K562 (cell line): Measurements from ENCODE around the gene TSPAN11. TPM values are rescaled to one million over a fixed set of nuclear protein-coding genes. Genes with fewer than 3 reads are reported as not detected.

Experiments
- ATAC-seq: fragments of 200-7000 bp; cut with Tn5 transposase; 3 replicates; pipeline ENCODE4 v1.9.1; 2020; ENCODE audit warnings: moderate library complexity
- BruUV-seq: library from RNA; stranded (reverse); fragments of 400-500 nt; replicated peaks from 2 replicates; lab custom pipeline; 2021; lab: Mats Ljungman, UMichigan
- CTCF ChIA-PET: fragments of 300-600 bp; formaldehyde crosslinking; extraction: SDS; loops from one replicate; lab custom pipeline; 2021; ENCODE audit warnings: low intra/inter-chr PET ratio; lab: Yijun Ruan, JAX
- POLR2A ChIA-PET: fragments of 300-600, 350-650 bp; sonication (Branson Sonifier 250); formaldehyde crosslinking; extraction: SDS; loops from one replicate; lab custom pipeline; 2021; ENCODE audit warnings: antibody characterized with exemption, inconsistent platforms; lab: Yijun Ruan, JAX
- DNase-seq, 4 experiments: peaks; one replicate each; pipeline versions ENCODE4 v3.0.0 to v3.0.0-alpha.2; 2011 to 2018; ENCODE audit warnings: low spot score in 3 of 4, mixed read lengths in 3 of 4; ENCODE audit errors: extremely low read depth in 1 of 4
- FAIRE-seq: peaks from 2 replicates; lab custom pipeline; 2011; peaks lifted over from hg19 to GRCh38; lab: Jason Lieb, UNC
- H2AFZ ChIP-seq: 2 replicates; pipeline ENCODE4 v1.6.0; 2011; ENCODE audit warnings: low read depth, low read length, control low read depth, inconsistent platforms
- H3K27ac ChIP-seq: fragments of 200-600 bp; 3 replicates; pipeline ENCODE4 v1.8.0; 2011; ENCODE audit warnings: low read depth, mild to moderate bottlenecking, control low read depth, inconsistent platforms, low read length, moderate library complexity, mixed read lengths; ENCODE audit errors: extremely low read depth
- H3K27me3 ChIP-seq, 2 experiments: fragments of 300-600 bp in 1 of 2; 2 replicates in 1 of 2; 3 replicates in 1 of 2; pipeline versions ENCODE4 v1.6.0 to v1.8.0; 2011; ENCODE audit warnings: inconsistent platforms in 2 of 2, low read length in 2 of 2, mild to moderate bottlenecking in 1 of 2, mixed read lengths in 1 of 2, moderate library complexity in 1 of 2; ENCODE audit not compliant: control insufficient read depth in 2 of 2, insufficient read depth in 2 of 2
- H3K36me3 ChIP-seq: fragments of 300-600 bp; 3 replicates; pipeline ENCODE4 v1.8.0; 2011; ENCODE audit warnings: mild to moderate bottlenecking, low read length, inconsistent platforms; ENCODE audit not compliant: control insufficient read depth, insufficient read depth
- H3K4me1 ChIP-seq, 2 experiments: fragments of 200-600 bp in 1 of 2; replicated peaks in 1 of 2; 2 replicates in 1 of 2; 3 replicates in 1 of 2; pipeline versions ENCODE4 v1.5.1 to v1.8.0; 2011; ENCODE audit warnings: inconsistent platforms in 2 of 2, low read length in 2 of 2, mild to moderate bottlenecking in 1 of 2, mixed read lengths in 1 of 2, moderate library complexity in 1 of 2; ENCODE audit not compliant: control insufficient read depth in 2 of 2, insufficient read depth in 2 of 2
- H3K4me2 ChIP-seq: 2 replicates; pipeline ENCODE4 v1.6.1; 2011; ENCODE audit warnings: low read length, control low read depth, inconsistent platforms, mixed read lengths; ENCODE audit not compliant: insufficient read depth
- H3K4me3 ChIP-seq: fragments of 200-600 bp; sonication (generic), shearing (Covaris generic); 2 replicates; pipeline ENCODE4 v1.5.1; 2016; ENCODE audit warnings: control low read depth, inconsistent platforms
- H3K79me2 ChIP-seq: fragments of 200-600 bp; 3 replicates; pipeline ENCODE4 v1.8.0; 2011; ENCODE audit warnings: low read length, inconsistent platforms; ENCODE audit not compliant: control insufficient read depth, insufficient read depth
- H3K9ac ChIP-seq, 2 experiments: 2 replicates each; pipeline versions ENCODE4 v1.6.0 to v1.6.1; 2011; ENCODE audit warnings: low read depth in 2 of 2, low read length in 2 of 2, control low read depth in 1 of 2, inconsistent platforms in 1 of 2, mild to moderate bottlenecking in 1 of 2, mixed read lengths in 1 of 2; ENCODE audit not compliant: insufficient read depth in 1 of 2
- H3K9me1 ChIP-seq: one replicate; pipeline ENCODE4 v1.6.0; 2011; ENCODE audit warnings: inconsistent platforms, mild to moderate bottlenecking, low read length, moderate library complexity; ENCODE audit not compliant: control insufficient read depth, insufficient read depth
- H3K9me3 ChIP-seq: replicated peaks from 2 replicates; pipeline ENCODE4 v1.5.1; 2011; ENCODE audit warnings: low read depth, low read length, inconsistent platforms; ENCODE audit not compliant: control insufficient read depth, insufficient read depth
- H4K20me1 ChIP-seq: replicated peaks from 2 replicates; pipeline ENCODE4 v1.6.1; 2011; ENCODE audit warnings: low read length, inconsistent platforms, mixed read lengths; ENCODE audit not compliant: control insufficient read depth, insufficient read depth
- CREB1 ChIP-seq, 2 experiments: sonication (generic) in 1 of 2; formaldehyde crosslinking in 1 of 2; IDR thresholded peaks; 2 replicates each; pipeline versions ENCODE4 v1.6.1 to v1.8.0; 2012 to 2022; ENCODE audit warnings: inconsistent platforms in 1 of 2, mild to moderate bottlenecking in 1 of 2, missing genetic modification reagents in 1 of 2, moderate library complexity in 1 of 2
- NFIC ChIP-seq: fragments of 450-650 bp; IDR thresholded peaks from 2 replicates; pipeline ENCODE4 v1.6.1; 2017; ENCODE audit warnings: mild to moderate bottlenecking, inconsistent platforms
- SP1 ChIP-seq: sonication (generic); formaldehyde crosslinking; IDR thresholded peaks from 2 replicates; pipeline ENCODE4 v1.8.1; 2022; ENCODE audit warnings: mild to moderate bottlenecking, missing genetic modification reagents
- XRCC3 ChIP-seq: fragments of 450-650 bp; IDR thresholded peaks from 2 replicates; pipeline ENCODE4 v1.6.1; 2017; ENCODE audit warnings: mild to moderate bottlenecking, moderate library complexity
- ZFP36 ChIP-seq: fragments of 150-350 bp; IDR thresholded peaks from 2 replicates; pipeline ENCODE4 v1.6.1; 2018; ENCODE audit warnings: low read length, low read depth; ENCODE audit not compliant: partially characterized antibody
- ZSCAN32 ChIP-seq: fragments of 450-650 bp; formaldehyde crosslinking; IDR thresholded peaks from 2 replicates; pipeline ENCODE4 v1.4.0; 2020; ENCODE audit warnings: mild to moderate bottlenecking, moderate library complexity
- WGBS: fragments of 100-300 bp; shearing (Covaris generic); methylation state at CpG from one replicate; pipeline ENCODE4 v1.1.6; 2016; ENCODE audit warnings: low coverage, mixed read lengths; ENCODE audit not compliant: insufficient coverage; ENCODE audit errors: missing lambda C conversion rate; 5-methylcytosine and 5-hydroxymethylcytosine counted together
- in situ Hi-C: fragments of 300-500 bp; cut with MboI; formaldehyde crosslinking; loops from 4 replicates; pipeline ENCODE4 v1.15.0; 2018; ENCODE audit warnings: inconsistent platforms, mixed read lengths
- intact Hi-C: fragments of 100-400 bp; cut with micrococcal nuclease; formaldehyde crosslinking; loops from 2 replicates; pipeline ENCODE4 v1.14.2; 2022
- polyA plus RNA-seq, 8 experiments: library from polyadenylated mRNA; depleted of rRNA in 4 of 8; stranded (reverse) in 5 of 8; unstranded in 3 of 8; fragments of >200 nt; fragmentation: Nextera tagmentation in 2 of 8; fragmentation: Illumina TruSeq in 1 of 8; extraction: Ambion mirVana in 2 of 8; extraction: Trizol in 1 of 8; gene quantifications; 2 replicates each; pipeline versions ENCODE4 v1.2.1 to v1.2.3, GENCODE V29; 2011 to 2014; ENCODE audit warnings: inconsistent platforms in 1 of 8, missing spikeins in 1 of 8
- total RNA-seq, 7 experiments: library from RNA; depleted of rRNA in 6 of 7; stranded (reverse); fragments of >200 nt in 6 of 7; fragmentation: Illumina TruSeq in 2 of 7; extraction: Trizol in 2 of 7; gene quantifications; 2 replicates each; pipeline versions ENCODE4 v1.2.1 to v1.2.3, GENCODE V29; 2011 to 2021; ENCODE audit warnings: low replicate concordance in 1 of 7

Gene TSPAN11
- total and polyA plus RNA-seq, 9 of the 15 experiments (the other 6 are each of a cell fraction or from before 2014, with no cell fraction given): not detected

DNA sequence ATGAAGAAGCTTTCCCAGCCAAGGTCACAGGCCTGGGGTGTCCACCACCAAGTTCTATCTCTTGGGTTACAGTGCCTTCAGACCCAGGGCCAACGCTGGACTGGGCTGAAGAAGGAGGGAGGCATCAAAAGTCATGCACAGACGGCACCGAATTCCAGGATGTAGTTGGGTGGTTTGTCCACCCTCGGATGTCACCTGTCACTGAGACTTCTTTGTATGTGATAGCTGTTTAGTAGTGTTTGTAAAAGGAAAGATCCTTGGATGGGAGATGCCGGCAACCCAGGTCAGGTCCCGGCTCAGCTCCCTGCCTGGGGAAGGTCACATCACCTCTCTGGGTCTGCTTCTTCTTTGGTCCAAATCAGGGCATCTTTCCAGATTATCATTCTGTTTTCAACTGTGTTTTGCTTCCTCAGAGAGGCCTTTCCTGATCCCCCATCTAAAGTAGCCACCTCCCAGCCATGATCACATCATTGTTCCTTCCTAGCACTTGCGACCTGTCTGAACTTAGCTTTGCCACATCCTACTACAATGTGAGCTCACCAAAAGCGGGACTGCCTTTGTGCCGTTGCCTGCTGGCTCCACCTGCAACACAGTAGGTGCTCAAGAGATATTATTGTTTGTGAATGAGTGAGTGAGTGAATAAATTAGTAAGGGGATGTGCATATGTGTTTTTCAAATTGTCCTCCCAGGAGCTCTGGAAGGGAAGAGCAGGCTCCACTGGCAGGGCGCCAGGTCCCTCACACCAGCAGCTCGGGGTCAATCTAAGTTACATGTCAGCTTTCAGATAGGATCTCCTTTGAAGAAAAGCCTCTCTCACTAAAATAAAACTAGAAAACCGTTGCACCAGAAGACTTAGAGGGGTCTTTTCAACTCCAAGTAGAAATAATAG is 2.1 kb downstream of the TSPAN11 start:
- POLR2A ChIA-PET: interaction anchor here (0.7 to 1.0 kb wide), 2 partner anchors 10 to 55 kb away, joined by 3 read pairs; no protein-coding TSS in a partner anchor
- H3K4me2 ChIP-seq: no peak overlapping the region
- H3K4me1 ChIP-seq: no peaks in the 10 kb centered on the region
- no TSS peak for BruUV-seq
- no peak for FAIRE-seq
- CTCF ChIA-PET: no interaction called here
- no peaks in the 10 kb centered on the region for H3K9me1 ChIP-seq
- ATAC-seq: no peak
- H4K20me1 ChIP-seq: no peaks in the 10 kb centered on the region
- H3K27ac ChIP-seq: no peak overlapping the region
- no peaks in the 10 kb centered on the region for H3K79me2 ChIP-seq
- 1% methylated on average over 12 of the region's 12 CpGs for WGBS
- no peak overlapping the region for H2AFZ ChIP-seq
- H3K4me3 ChIP-seq: no peak overlapping the region
- peak in 1 of 4 experiments; percentile 23 for DNase-seq
- H3K9me3 ChIP-seq: no peaks in the 10 kb centered on the region
- TF ChIP-seq XRCC3: no peak
- no peak for TF ChIP-seq SP1
- no peak for TF ChIP-seq ZSCAN32
- TF ChIP-seq NFIC: peak; percentile 65; the same call in 1 of the 2 replicates
- intact Hi-C loops: no loop called here
- in situ Hi-C loops: no loop called here
- peaks cover 43 to 73% of the 10 kb centered on the region in 2 experiments; a peak in 4 of 5 replicates for H3K27me3 ChIP-seq
- no peak overlapping the region for H3K9ac ChIP-seq
- no peaks in the 10 kb centered on the region for H3K36me3 ChIP-seq

DNA sequence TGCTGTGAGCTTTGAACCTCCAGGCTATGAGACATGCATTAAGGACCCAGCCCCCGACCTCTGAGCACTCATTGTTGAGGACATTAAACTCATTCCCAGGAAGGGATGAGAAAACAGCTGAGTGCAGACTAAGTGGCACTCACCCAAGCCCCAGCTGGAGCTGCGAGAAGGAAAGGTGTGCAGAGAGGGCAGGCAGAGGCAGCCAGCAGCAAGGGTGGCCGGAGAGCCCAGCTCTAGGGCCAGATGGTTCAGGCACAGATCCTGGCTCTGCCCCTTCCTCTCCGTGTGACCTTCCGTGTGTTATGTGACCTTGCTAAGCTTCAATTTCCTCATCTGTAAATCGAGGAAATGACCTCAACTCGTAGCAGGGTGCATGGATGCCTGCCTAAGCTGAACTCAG is 3.7 kb downstream of the TSPAN11 start:
- Histone ChIP-seq H2AFZ (no peak overlapping the region), H3K9me1 (no peaks in the 10 kb centered on the region), H3K4me1 (no peaks in the 10 kb centered on the region)
- FAIRE-seq (no peak), DNase-seq (no peak)
- ChIA-PET CTCF (no interaction called here), POLR2A (no interaction called here)
- WGBS: 0% methylated on average over 7 of the region's 7 CpGs
- intact Hi-C loops: no loop called here
- no peak for TF ChIP-seq ZFP36
- no peak for TF ChIP-seq CREB1 (IDR thresholded peaks at IDR 0.05)
- TF ChIP-seq CREB1 (CRISPR knock-in tag; IDR thresholded peaks at IDR 0.05): no peak
- TF ChIP-seq, all 486 proteins: peak for 0
- no peaks in the 10 kb centered on the region for H3K79me2 ChIP-seq
- no peak overlapping the region for H3K4me3 ChIP-seq
- no peaks in the 10 kb centered on the region for H4K20me1 ChIP-seq
- H3K36me3 ChIP-seq: no peaks in the 10 kb centered on the region
- no peak overlapping the region for H3K9ac ChIP-seq
- no TSS peak for BruUV-seq
- H3K27me3 ChIP-seq: peaks cover 39 to 74% of the 10 kb centered on the region in 2 experiments; a peak in 4 of 5 replicates
- in situ Hi-C loops: no loop called here
- no peak for ATAC-seq
- H3K9me3 ChIP-seq: no peaks in the 10 kb centered on the region
- H3K27ac ChIP-seq: no peak overlapping the region
- H3K4me2 ChIP-seq: no peak overlapping the region
